ENCODE data around the gene PPP1R9A.

PPP1R9A gene

DNA sequence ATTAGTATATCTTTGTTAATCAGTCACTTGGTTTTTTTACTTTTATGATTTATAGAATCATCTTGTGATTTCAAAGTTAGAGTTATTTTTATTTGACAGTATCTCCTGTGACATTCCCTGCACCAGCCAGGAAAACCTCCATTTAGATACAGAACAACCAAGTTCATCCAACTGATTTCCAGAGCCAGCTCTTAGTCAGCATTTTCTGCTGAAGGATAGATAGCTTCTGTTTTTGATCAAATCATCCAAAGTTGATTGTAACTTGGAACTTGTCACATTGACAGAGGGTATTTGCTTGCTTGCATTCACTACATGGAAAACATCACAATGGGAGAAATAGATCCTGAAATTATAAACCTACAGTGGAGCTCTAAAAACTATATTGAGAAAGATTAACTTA lies 294.3 kb downstream of the PPP1R9A start:
- no peak for DNase-seq (ENCODE audit: low read depth in 2 of 2)

DNA sequence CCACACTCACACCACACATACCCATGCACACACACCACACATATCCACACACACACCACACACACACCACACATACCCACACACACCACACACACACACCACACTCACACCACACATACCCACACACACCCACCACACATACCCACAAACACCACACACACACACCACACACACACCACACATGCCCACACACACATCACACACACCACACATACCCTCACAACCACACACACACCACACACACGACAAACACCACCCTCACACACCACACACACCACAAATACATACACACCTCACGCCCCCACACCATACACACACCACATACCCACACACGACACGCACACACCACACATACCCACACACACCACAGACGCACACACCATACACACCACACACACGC lies 297.2 kb downstream of the PPP1R9A start:
- no peak for DNase-seq (ENCODE audit: low read depth in 2 of 2)

DNA sequence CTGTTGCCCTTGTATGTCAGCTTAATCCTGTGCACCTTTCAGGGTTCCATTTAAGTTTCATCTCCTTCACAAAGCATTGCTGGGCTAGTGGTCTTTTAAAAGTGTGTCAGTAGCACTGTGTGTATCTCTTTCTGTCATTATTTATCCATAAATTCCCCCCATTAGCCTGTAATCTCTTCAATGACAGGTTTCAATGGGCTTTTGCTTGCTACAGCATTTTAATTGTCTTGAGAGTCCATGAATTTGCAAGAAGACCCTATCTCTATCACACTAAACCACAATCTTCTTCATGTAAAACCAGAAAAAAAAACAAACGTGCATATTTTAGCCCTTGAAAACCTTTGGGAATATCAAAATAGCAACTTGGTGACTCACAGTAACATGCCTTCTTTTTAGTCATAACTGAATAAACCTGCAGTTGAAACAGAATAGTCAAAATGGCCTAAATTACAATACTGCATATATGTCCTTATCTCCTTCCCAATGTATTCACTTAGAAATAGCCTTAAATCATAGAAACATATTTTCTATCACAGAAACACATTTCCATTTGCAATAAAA lies 298.4 kb downstream of the PPP1R9A start:
- peak; percentile 74 to 78 for DNase-seq (ENCODE audit: low read depth in 2 of 2)

DNA sequence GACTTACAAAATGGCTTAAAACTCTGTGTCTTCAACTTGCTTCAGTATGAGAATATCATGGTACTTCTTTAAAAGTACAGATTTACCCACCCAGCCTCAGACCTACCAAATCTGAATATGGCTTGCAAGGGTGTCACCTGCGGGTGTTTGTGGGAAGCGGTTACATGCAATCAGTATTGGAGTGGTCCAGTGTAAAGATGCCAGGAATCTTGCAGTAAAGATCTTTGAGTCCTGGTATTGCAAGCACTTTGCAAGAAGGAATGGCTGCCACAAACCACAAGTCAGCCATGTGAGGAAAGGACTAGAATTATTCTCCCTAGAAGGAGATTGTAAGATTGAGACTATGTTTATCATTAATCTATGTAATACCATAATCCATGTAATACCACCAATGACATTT lies 301.9 kb downstream of the PPP1R9A start:
- no peak for DNase-seq (ENCODE audit: low read depth in 2 of 2)

DNA sequence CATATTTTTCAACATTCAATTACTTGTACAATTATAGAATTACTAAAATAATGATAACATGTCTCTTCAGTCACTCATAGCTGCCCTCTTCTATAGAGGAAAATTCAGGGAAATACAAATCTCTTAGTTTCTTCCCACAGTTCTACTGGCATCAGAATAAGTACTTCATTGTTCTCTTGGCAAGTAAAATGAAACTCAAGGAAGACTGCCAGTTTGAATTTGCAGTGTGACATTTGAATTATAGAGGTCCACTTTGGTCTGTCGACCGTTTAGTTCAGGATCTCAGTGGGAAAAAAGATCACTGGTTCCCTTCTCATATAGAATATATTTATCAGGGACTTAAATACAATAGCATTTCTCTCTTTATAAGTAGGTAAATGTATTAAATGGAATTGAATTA lies 302.4 kb downstream of the PPP1R9A start:
- no peak for DNase-seq (ENCODE audit: low read depth in 2 of 2)

DNA sequence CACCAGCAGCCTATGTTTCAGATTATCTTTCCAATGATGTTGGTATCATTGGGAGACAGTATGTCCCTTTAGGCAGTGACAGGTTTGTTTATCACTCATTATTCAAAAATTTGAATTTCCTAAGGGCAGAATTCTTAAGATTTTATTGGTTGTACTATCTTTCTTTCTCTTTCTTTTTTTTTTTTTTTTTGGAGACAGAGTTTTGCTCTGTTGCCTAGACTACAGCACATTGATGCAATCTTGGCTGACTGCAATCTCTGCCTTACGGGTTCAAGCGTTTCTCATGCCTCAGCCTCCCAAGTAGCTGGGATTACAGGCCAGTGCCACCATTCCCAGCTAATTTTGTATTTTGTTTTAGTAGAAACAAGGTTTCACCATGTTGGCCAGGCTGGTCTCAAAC lies 305.8 kb downstream of the PPP1R9A start:
- DNase-seq (ENCODE audit: low read depth in 2 of 2) = no peak

DNA sequence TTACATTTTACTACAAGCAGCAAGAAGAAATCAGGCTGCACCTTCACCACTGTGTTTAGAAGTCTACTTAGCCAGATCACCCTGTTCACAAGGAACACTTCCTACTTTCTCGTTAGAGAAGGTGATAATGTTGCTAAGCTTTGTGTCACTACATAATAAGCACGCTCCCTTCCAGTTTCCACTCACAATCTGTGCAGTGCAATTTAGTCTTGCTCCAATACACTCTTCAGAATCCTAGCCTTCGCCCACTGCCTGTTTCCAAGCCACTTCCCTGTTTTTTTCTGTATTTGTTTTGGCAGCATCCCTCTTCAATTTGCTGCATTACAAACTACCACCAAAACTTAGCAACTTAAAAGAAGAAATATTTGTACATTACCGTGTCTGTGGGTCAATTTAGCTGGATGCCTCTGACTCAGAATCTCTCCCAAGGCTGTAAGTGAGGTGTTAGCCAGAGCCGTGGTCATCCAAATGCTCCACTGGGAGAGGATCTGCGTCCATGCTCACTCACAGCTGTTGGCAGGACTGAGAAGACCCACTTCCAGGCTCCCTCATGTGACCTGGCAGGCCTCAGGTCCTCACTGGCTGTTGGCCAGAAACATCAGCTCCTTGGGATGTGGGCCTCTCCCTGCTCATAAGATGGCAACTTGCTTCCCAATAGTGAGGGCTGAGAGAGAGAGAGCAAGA lies 306.6 kb downstream of the PPP1R9A start:
- DNase-seq (ENCODE audit: low read depth in 2 of 2) = peak; percentile 55

DNA sequence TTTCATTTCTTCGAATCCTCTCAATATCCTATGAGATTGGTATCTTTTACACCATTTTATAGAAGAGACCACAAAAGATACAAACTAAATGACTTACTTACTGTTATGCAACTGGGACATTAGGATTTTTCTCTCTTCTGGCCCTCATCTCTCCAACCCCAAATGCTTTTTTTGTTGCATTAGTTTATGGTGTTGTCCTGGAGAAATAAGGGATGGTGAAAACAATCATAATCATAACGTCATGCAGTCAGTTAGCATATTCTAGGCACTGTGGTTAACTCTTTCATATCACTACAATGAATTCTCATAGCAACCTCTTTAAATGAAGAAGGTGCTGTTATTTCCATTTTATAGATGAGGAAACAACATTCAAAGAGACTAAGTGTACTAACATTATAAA lies 312.3 kb downstream of the PPP1R9A start:
- no peak for DNase-seq (ENCODE audit: low read depth in 2 of 2)

DNA sequence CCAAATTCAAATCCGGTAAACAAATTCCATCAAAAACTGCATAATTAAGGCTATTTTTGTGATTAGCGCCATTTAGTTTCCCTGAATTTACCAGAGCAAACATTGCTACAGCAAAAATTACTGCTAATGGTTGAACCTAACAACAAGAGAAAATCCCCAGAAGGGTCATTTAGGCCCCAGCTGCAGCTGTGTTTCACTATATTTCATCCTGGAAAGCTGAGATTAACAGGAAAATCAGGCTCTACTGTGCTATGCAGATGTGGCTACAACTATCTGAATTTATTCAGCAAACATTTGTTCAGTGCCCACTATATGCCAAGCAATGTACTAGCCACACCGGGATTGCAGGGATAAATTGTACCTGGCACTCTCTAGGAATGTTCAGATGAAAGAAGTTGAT lies 312.9 kb downstream of the PPP1R9A start:
- no peak for DNase-seq (ENCODE audit: low read depth in 2 of 2)

DNA sequence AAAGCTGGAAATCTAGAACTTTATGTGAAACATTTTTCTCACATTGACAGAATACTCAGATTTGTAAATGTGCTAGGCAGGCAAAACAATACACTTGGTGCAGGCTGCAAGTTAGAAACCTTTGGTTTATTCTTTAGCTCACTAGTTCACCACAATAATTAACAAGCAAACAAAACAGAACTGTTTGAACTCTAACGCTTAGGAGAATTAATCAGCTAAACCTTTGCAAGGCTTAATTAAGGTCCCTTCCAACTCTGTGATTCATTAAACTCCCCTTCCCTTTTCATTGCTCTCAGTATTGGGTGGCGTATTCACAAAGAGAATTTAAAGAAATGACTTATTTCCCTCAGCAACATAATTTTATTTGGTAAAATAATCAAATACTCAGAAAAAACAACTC lies 317.9 kb downstream of the PPP1R9A start:
- no peak for DNase-seq (ENCODE audit: low read depth in 2 of 2)

DNA sequence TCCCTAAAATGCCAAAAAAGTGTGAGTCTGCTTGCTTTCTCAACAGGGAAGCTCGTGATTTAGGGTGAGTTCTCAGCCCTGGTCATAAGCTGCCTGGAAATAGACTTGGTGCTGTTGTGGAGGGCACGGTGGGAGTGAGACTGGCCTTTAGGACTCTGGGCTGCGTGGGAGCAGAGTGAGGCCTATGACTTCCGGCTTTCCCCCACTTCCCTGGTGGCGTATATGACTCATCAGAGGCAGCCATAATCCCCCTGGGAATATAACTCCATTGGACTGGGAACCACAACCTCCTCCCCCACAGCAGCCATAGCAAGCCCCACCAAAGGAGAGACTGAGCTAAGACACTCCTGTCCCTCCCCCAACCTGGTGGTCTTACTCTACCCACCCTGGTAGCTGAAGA lies 321.9 kb downstream of the PPP1R9A start:
- DNase-seq (ENCODE audit: low read depth in 2 of 2) = no peak

DNA sequence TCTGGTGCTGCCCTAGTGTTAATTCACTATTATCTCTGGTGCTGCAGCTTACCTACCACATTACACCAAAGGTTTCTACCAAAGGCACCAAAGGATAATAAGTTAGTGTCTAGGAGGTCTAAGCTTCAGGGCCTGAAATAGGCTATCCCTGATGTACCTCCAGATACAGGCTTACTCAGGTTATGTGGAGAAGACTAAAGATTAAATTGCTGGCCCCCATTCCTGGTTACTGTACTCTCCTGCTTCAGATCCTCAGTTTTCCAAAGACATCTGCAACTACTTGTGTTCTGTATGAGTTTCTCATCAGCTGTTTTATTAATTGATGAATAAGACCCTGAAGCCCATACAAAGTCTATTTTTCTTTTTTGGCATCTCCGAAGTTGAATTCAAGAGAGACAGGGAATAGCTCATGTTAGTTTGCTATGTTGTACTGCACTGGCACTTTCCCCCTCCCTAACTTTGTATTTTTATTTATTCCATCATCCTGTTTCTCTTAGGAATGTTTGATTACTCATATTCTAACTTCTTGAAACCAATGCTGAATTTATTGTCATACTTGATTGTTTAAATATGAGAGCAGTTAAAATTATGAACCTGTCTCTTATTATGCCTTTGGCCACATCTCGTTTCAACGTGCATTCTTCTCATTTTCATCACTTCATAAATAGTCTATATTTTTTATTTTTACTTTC lies 331.0 kb downstream of the PPP1R9A start:
- peak in 1 of 2 experiments; percentile 17 for DNase-seq (ENCODE audit: low read depth in 2 of 2)

DNA sequence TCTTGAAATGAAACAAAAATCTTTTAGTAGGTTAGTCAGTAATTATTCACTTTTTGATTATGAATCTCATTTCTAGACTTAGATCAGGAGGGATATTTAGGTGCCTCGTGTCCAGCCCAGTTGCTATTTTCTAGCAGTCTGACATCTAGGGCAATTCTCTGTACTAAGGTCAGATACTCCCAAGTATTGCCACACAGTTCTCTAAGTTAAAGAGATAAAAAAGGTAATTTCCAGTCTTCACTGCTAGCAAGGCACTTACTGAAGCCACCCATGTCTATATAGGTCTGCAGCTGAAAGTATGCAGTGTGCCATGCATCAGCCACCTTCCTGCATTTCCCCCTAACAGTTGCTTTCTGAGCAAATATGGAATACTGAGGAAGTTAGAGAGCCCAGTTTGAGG lies 333.5 kb downstream of the PPP1R9A start:
- DNase-seq (ENCODE audit: low read depth in 2 of 2) = no peak

DNA sequence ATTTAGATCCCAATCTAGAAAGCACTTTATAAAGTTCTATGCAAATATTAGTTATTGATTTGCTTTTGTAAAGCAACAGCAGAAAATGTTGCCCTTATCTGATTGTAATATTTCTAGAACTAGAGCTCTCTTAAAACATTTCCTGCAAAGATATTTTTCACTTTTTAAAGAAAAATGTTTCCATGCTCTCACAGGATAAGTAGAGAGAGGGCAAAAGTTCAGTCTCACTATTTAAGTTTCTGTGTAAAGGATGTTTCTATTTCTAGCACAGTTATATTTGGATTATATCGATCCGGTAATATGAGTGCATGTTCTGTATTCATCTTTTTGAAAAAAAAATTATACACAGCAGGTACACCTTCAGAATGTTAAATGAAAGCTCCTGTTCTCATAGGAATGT lies 334.9 kb downstream of the PPP1R9A start:
- no peak for DNase-seq (ENCODE audit: low read depth in 2 of 2)

DNA sequence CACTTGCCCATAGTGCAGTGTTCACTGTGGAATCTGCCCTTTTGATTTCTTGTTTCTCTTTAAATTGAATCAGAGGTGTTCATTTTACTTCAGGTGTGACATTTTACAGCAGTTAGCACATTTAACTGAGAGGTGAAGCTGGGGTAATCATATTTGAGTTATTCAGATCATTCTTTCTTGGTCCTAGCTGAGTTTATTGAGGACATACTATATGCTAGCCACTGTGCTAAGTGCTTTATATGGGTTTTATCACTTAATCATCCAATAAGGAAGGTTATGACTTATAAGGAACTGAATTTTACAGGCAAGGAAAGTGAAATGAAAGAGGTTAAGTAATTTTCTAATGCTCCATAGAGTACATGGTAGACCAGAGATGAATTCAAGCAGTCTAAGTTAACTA lies 337.2 kb downstream of the PPP1R9A start:
- DNase-seq (ENCODE audit: low read depth in 2 of 2) = no peak

DNA sequence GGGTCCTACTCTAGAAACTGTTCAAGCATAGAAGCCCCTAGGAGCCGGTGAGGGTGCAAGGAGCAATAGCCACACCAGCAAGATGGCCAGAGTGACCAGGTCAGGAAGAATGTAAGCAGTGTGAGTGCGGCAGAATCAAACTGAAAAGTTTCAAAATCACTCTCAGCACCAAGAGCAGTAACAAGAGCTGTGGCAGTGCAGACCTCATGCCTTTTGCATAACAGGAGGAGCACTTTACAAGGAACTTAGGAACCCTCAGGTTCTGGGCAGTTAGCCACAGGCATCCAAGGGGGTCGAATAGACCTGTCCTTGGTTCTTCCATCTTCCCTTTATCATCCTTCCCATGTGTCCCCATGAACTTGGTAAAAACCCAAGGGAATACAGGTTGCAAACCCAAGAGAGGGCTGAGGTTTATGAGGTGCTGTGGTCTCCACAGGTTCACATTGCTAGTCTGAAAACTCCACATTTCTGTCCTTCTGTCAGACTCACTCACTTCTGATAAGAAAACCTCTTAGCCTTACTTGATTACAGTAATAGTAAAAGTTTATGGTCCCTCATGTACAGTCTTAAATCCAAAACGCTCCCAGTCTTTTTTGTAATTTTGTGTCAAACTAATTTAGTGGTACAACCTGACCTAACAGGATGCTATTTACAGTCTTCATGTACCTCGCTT lies 338.6 kb downstream of the PPP1R9A start:
- DNase-seq (ENCODE audit: low read depth in 2 of 2) = no peak

DNA sequence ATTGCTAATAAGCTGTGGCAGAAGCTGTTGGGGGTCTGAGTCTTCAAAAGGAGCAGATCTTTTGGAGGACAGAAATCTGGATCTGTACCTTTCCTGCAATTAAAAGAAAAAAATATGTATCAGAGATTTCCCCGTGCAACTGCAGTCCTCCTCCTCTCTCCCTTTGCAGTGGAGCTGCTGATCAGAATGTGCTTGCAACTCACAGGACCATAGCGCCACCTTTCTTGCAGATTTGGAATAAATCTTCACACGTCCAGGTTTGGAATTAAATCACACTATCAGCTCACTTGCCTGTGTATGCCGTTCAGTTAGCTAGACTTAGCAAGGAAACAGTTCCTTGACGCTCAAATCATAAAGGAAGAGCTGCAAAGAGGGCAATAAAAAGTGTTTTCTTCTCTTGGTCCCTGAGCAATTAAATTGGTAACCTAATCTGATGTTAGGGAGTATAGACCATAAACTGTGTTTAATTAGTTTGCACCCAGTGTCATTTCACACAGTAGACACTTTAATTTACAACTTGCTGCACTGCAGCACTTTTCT lies 339.5 kb downstream of the PPP1R9A start:
- DNase-seq (ENCODE audit: low read depth in 2 of 2) = peak; percentile 46 to 56

DNA sequence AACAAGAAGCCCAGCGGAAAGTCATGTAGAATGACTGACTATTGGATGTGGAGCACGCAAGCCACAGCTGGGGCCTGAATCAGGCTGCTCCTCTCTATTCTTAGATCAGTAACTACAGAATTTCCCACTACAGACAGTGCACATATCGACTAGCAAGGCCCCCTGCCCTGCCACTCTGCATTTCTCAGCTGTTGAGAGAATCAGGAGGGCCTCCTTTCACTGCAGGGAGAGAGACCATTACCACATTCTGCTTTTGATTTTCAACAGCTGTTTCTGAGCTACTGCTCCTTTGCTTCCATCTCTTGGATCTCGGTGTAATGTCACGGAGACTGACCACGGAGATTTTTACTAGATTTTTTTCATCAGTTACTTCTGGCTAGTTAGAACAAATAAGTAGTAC lies 343.2 kb downstream of the PPP1R9A start:
- no peak for DNase-seq (ENCODE audit: low read depth in 2 of 2)

DNA sequence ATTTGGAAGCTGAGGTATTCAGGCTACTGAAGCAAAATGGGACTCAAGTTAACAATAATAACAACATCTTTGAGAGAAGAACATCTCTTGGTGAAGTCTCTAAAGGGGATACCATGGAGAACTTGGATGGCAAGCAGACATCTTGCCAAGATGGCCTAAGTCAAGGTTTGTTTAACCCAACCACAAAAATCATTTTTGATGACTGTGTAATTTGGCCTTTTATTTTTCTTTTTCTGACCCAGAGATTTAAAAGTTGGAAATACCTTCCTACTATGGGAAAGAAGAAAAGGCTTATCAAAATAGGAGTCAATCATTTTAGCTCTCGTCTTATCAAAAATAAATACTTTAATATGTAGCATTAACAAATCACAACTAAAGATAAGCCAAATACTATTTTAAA lies 344.6 kb downstream of the PPP1R9A start:
- no peak for DNase-seq (ENCODE audit: low read depth in 2 of 2)

DNA sequence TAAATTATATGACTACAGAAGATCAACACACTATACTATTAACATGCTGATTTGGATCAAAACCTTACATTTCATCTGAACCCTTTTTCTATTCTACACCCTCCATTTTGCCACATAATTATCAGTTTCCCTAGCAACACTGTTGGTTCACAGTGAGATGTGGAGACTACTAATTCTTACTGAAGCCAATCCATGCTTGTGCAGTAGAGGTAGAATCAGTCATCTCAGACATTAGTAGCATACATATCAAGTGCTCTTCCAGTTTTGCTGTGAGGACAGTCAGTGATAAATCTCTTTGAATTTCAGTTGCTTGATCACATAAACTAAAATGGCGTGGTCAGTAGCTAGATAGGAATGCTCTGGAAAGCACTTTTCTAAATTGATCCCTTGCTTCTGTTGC lies 346.6 kb downstream of the PPP1R9A start:
- no peak for DNase-seq (ENCODE audit: low read depth in 2 of 2)

DNA sequence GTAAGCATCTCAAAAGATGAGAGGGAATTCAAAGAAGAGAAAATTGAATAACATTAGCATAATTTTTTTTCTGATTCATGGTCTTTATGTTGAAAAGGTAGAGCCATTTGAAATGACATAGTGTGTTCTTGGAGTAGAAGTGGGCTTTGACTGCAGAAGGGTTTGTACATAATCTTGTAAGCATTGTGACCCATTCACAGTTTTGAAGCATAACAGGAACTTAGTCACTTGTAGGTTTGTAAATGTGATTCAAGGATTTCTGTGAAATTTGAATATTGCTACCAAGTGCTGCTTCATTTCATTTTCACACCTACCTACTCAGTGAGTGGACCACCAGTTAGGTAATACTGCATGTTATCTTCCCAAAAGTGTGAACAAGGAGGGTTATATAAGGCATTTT lies 348.3 kb downstream of the PPP1R9A start:
- no peak for DNase-seq (ENCODE audit: low read depth in 2 of 2)

DNA sequence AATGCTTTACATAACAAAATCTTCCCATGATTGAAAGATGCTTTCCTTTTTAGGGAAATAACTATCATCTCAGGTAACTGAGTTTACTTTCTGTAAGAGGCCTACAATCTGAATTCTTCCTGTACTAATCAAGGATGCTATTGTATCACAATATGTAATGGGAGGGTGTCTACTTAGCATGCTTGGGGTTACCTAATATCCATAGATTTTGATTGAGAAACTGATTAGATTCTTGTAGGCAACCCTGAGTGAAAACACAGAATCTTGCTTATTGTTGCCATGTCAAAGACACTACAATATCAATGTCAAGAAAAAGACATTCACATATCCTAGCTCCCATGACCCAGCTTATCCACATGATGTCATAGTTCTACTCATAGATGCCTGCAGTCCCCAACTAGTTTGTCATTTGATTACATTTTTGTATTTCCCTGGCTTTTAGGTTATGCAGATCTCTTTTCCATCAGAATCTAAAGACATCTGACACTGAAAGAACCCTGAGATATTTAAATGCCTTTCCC lies 354.6 kb downstream of the PPP1R9A start:
- no peak for DNase-seq (ENCODE audit: low read depth in 2 of 2)

Data from fibroblast of skin of left quadriceps (primary cell).